ENCODE measurements around the gene WAC.
A peak's percentile ranks its signal among the peaks of the same experiment; 100 is the strongest.
"Not testable (repeated sequence)": the region's sequence is repeated elsewhere in the genome, so short reads cannot be mapped to it uniquely, and the experiment has no call there.

The WAC gene

DNA sequence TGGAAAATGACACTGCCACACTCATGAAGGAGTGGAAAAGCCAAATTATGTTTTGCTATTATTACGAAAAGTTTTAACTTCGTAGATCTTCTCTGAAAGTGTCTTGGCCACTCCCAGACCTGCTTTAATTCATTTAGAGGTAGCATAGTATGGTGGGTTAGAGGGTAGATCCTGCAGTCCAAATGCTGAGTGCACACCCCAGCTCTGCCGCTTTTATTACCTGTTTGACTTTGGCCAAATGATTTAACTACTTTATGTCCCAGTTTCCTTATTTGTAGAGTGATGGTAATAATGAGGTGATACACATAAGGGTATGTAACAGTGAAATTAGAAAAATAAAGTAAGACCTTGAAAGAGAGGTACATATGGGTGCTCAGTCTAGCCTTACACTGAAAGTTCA is 23.6 kb upstream of the WAC start:
- no peaks in the 10 kb centered on the region for H3K36me3 Mint-ChIP-seq
- no peak for DNase-seq (ENCODE audit: low spot score in 2 of 2)
- H3K4me1 Mint-ChIP-seq, result no peaks in the 10 kb centered on the region
- no peak for ATAC-seq
- H3K4me3 Mint-ChIP-seq, result no peak overlapping the region
- no peaks in the 10 kb centered on the region for H3K9me3 Mint-ChIP-seq
- H3K27ac Mint-ChIP-seq, result no peak overlapping the region

DNA sequence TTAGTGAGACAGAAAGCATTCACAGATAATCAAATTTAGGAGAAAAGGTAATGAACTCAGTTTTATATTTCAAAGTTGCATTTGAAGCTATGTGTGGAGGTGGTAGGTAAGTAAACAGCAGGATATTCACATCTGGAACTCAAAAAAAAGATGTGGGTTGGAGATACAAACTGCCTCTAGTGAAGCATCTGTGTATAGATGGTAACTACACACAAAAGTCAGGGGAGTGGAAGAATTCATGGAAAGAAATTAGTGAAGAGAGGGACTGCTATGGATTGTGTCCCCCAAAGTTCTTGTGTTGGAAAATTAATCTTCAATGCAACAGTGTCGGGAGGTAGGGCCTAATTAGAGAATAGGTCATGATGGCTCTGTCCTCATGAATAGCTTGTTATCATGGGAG is 18.3 kb upstream of the WAC start:
- peaks cover 2% of the 10 kb centered on the region for H3K9me3 Mint-ChIP-seq
- DNase-seq (ENCODE audit: low spot score in 2 of 2) (no peak), ATAC-seq (no peak)
- H3K4me3 Mint-ChIP-seq, result no peak overlapping the region
- no peak overlapping the region for H3K27ac Mint-ChIP-seq
- no peaks in the 10 kb centered on the region for H3K4me1 Mint-ChIP-seq
- no peaks in the 10 kb centered on the region for H3K36me3 Mint-ChIP-seq

DNA sequence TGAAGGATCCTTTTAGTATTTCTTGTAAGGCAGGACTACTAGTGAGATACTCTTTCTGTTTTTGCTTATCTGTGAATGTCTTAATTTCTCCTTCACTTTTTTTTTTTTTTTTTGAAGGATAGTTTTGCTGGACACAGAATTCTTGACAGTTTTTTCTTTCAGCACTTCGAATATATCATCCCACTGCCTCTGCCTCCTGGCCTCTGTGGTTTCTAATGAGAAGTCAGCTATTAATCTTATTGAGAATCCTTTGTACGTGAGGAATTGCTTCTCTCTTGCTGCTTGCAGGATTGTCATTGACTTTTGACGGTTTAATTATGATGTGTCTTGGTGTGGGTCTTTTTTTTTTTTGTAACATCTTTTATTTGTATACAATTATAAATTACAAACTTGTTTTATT is 12.6 kb upstream of the WAC start:
- peaks cover 16% of the 10 kb centered on the region for H3K9me3 Mint-ChIP-seq
- H3K27ac Mint-ChIP-seq, result no peak overlapping the region
- no peak for ATAC-seq
- H3K4me3 Mint-ChIP-seq, result no peak overlapping the region
- H3K4me1 Mint-ChIP-seq, result no peaks in the 10 kb centered on the region
- DNase-seq (ENCODE audit: low spot score in 2 of 2), result no peak
- peaks cover 13% of the 10 kb centered on the region for H3K36me3 Mint-ChIP-seq

DNA sequence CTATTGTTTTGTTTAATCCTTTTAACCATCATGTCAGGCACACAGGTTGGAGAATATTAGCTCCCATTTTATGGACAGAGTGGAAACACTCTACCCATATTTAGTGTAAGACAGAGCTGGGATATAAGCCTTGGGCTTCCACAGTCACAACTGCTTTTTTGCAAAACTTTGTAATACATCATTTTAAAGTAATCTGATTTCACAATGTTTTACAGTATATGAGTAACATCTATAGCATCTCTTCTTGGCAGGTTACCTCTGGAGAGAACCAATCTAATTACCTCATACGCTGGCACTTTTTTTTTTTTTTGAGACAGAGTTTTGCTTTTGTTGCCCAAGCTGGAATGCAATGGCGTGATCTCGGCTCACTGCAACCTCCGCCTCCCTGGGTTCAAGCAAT is 12.1 kb upstream of the WAC start:
- not testable (repeated sequence) for H3K27ac Mint-ChIP-seq; H3K4me1 Mint-ChIP-seq; DNase-seq (ENCODE audit: low spot score in 2 of 2); ATAC-seq; H3K4me3 Mint-ChIP-seq
- Mint-ChIP-seq H3K36me3 (peaks cover 13% of the 10 kb centered on the region), H3K9me3 (peaks cover 16% of the 10 kb centered on the region)

DNA sequence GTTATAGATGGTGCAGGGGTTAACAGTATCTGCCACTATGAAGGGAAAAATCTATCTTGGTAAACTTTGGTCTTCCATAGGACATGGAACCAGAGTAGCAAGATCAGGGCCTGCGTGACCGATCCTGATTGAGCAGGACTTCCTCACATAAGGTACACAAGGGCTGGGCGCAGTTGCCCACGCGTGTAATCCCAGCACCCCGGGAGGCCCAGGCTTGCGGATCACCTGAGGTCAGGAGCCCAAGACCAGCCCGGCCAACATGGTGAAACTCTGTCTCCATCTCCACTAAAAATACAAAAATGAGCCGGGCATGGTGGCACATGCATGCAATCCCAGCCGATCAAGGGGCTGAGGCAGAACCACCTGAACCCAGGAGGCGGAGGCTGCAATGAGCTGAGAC is 11.0 kb upstream of the WAC start:
- not testable (repeated sequence) for ATAC-seq; H3K4me3 Mint-ChIP-seq; DNase-seq (ENCODE audit: low spot score in 2 of 2); H3K4me1 Mint-ChIP-seq; H3K27ac Mint-ChIP-seq
- Mint-ChIP-seq H3K9me3 (peaks cover 16% of the 10 kb centered on the region), H3K36me3 (peaks cover 13% of the 10 kb centered on the region)

DNA sequence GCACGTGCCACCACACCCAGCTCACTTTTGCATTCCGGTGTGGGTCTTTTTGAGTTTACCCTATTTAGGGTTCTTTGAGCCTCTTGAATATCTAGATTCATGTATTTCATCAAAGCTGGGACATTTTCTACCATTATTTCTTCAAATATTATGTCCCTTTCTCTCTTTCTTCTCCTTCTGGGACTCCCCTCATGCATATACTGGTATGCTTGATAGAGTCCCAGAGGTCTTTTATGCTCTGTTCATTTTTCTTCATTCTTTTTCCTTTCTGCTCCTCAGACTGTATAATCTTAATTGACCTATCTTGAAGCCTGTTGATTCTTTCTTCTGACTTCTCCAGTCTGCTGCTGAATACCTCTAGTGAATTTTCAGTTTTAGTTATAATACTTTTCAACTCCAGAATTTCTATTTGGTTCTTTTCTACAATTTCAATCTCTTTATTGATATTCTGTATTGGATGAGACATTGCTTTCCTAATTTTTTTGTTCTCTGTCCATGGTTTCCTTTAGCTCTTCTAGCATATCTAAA is 9.1 kb upstream of the WAC start:
- Mint-ChIP-seq H3K4me3 (no peak overlapping the region), H3K4me1 (peaks cover 1% of the 10 kb centered on the region), H3K36me3 (peaks cover 13% of the 10 kb centered on the region), H3K9me3 (peaks cover 14% of the 10 kb centered on the region), H3K27ac (no peak overlapping the region)
- ATAC-seq (no peak), DNase-seq (ENCODE audit: low spot score in 2 of 2) (no peak)

DNA sequence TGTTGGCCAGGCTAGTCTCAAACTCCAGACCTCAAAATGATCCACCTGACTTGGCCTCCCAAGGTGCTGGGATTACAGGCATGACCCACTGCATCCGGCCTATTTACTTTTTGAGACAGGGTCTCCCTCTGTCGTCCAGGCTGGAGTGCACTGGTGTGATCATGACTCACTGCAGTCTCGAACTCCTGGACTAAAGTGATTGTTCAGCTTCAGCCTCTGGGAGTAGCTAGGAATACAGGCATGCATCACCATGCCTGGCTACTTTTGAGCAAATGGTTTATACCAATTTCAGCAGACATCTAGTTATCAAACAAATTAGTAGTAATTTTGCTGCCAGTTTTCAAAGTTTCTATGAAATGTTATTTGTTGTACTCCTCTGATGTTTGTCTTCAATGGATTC is 2.2 kb upstream of the WAC start:
- no peak for DNase-seq (ENCODE audit: low spot score in 2 of 2)
- Mint-ChIP-seq H3K4me3 (peak overlapping the region; percentile 94), H3K9me3 (no peaks in the 10 kb centered on the region), H3K4me1 (peaks cover 39% of the 10 kb centered on the region), H3K27ac (no peak overlapping the region), H3K36me3 (peaks cover 53% of the 10 kb centered on the region)
- no peak for ATAC-seq

DNA sequence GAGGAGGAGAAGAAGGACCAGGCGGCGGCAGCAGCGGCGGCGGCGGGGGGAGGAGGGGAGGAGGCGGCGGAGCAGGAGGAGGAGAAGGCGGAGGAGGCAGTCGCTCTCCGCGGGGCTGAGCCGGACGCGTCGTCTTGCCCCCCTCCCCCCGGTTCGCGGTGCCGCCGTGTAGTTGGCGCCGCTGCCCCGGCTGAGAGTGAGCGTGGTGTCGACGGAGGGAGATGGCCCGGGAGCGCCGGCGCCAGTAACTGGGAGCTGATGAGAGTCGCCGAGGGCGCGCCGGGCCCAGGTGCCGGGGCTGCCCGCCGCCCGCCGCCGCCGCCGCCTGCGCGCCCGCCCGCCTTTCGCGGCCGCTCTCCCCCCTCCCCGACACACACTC is 257 bp downstream of the WAC start:
- Mint-ChIP-seq H3K4me1 (peaks cover 49% of the 10 kb centered on the region), H3K27ac (peak overlapping the region; percentile 100), H3K9me3 (no peaks in the 10 kb centered on the region), H3K4me3 (peak overlapping the region; percentile 94), H3K36me3 (peaks cover 77% of the 10 kb centered on the region)
- ATAC-seq (no peak), DNase-seq (ENCODE audit: low spot score in 2 of 2) (no peak)

DNA sequence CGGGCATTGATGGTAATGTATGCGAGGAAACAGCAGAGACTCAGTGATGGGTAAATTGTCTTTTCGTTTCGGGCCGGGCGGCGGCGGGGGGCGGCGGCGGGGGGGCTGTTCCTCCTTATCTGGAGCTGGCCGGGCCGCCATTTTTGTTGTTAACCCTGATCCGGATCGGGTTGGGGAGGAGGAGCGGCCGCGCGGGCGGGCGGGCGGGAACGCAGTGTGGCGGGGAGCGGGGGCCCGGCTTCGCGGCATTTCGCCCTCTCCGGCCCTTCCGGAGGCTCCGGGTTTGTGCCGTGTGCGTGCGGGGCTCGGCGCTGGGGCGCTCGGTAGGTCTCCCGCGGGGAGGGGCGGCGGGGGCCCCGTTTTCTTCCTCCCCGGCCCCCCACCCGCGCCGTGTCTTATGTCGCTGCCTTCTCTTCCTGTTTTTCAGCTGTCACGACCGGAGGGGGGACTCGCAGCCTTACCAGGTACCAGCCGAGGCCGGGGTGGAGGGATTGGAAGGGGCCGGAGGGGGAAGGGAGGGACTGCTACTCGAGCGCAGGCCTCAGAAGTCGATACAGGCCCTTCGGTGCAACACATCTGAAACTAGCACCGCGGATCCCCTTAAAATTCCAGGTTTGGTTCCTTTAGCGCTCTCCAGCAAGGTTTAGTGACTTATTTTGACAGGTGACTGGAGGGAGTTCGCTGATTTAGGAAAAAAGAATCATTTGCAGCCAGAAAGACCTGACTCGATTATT is 820 bp downstream of the WAC start:
- ATAC-seq (peak; percentile 36), DNase-seq (ENCODE audit: low spot score in 2 of 2) (peak; percentile 35 to 78)
- H3K9me3 Mint-ChIP-seq, result no peaks in the 10 kb centered on the region
- peak overlapping the region; percentile 94 for H3K4me3 Mint-ChIP-seq
- H3K4me1 Mint-ChIP-seq, result peaks cover 48% of the 10 kb centered on the region
- peak overlapping the region; percentile 100 for H3K27ac Mint-ChIP-seq
- peaks cover 83% of the 10 kb centered on the region for H3K36me3 Mint-ChIP-seq

DNA sequence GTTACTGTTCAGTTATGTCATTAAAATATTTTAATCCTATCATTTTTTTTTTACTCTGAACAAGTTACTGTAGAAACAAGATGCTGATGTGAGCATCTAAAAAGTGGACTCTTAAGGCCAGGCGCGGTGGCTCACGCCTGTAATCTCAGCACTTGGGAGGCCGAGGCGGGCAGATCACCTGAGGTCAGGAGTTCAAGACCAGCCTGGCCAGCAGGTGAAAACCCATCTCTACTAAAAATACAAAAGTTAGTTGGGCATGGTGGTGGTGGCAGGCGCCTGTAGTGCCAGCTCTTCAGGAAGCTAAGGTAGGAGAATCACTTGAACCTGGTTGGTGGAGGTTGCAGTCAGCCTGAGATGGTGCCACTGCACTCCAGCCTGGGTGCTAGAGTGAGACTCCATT is 2.9 kb downstream of the WAC start:
- Mint-ChIP-seq H3K36me3 (peaks cover 98% of the 10 kb centered on the region), H3K27ac (peak overlapping the region; percentile 34), H3K9me3 (no peaks in the 10 kb centered on the region), H3K4me1 (peaks cover 39% of the 10 kb centered on the region), H3K4me3 (peak overlapping the region; percentile 94)
- DNase-seq (ENCODE audit: low spot score in 2 of 2) (no peak), ATAC-seq (no peak)

DNA sequence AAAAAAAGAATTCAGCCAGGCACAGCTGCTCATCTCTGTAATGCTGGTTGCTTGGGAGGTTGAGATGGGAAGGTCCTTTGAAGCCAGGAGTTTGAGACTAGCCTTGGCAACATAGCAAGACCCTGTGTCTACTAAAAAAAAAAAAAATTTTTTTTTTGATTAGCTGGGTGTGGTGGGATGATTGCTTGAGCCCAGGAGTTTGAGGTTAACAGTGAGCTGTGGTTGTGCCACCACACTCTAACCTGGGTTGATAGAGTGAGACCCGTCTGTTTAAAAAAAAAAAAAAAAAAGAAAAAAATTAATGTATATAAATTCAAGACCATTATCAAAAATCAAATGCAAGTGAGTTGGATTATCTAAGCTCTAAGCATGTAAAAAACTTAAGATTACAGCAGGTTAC is 5.7 kb downstream of the WAC start:
- no peak overlapping the region for H3K27ac Mint-ChIP-seq
- H3K9me3 Mint-ChIP-seq, result no peaks in the 10 kb centered on the region
- peaks cover 47% of the 10 kb centered on the region for H3K4me1 Mint-ChIP-seq
- no peak for DNase-seq (ENCODE audit: low spot score in 2 of 2)
- peaks cover 100% of the 10 kb centered on the region for H3K36me3 Mint-ChIP-seq
- ATAC-seq, result no peak
- no peak overlapping the region for H3K4me3 Mint-ChIP-seq

DNA sequence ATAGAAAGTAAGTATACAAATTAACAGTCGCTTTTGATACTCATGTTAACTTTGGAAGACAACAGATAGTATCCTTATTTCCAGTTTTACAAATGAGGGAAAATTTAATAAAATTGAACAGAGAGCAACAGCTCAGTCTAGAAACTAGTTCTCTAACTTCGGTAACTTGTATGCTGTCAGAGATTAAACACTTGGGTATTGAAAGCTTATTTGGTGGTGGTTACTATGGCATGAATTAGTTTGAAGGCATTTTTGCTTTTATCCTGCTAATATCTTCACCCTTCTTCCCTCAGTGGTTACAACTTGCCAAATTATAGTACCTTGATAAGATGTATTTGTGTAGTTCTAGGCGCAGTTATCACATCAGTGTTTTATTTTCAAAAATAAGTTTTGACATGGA is 7.2 kb downstream of the WAC start:
- no peak for DNase-seq (ENCODE audit: low spot score in 2 of 2)
- Mint-ChIP-seq H3K27ac (no peak overlapping the region), H3K36me3 (peaks cover 100% of the 10 kb centered on the region), H3K4me1 (peaks cover 51% of the 10 kb centered on the region), H3K4me3 (no peak overlapping the region), H3K9me3 (no peaks in the 10 kb centered on the region)
- ATAC-seq, result no peak

DNA sequence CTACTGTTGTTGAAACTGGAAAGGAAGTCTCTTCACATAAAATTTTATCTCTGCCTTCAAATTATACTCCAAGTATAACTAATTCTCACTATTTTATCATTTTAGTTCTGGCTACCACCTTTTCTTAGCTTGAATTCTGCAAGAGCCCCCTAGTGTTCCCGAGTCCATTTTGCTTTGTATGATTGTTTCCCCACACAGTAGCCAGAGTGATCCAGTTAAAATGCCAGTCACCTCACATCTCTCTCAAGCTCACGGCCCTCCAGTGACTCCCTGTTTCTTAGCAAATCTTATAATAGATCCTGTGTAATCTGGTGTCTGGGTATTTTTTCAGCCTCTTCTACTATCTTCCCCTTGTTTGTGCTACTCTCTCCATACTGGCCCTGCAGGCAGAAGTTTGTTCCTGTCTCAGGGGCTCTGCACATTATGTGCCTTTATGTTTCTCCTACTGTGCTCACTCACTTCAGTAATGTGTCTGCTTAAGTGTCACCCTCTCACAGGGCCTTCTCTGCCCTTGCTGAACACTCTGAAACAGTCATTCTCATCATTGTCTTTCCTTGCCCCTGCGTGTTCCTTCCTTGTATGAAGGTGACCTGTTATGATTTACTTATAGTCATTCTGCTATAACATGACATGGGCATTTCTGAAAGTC is 8.9 kb downstream of the WAC start:
- Mint-ChIP-seq H3K36me3 (peaks cover 99% of the 10 kb centered on the region), H3K9me3 (no peaks in the 10 kb centered on the region), H3K4me1 (peaks cover 44% of the 10 kb centered on the region), H3K4me3 (no peak overlapping the region), H3K27ac (peak overlapping the region; percentile 1)
- peak; percentile 44 for ATAC-seq
- no peak for DNase-seq (ENCODE audit: low spot score in 2 of 2)

DNA sequence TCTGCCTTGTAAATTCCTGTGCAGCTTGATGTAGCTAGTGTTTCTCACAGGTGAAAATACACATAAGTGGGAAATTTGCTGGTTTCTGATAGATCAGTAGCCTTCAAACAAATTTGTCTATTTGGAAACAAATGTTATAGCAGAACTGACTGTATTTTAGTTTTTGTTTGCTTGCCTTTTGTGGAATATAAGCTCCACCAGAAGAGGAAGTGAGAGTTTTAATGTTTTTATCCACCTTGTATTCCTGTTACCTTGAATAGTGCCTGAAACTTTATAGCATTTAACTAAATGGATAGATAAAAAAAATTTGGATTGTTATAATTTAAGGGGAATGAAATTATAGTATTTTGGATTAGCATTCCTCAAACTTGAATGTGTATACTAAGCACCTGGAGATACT is 9.8 kb downstream of the WAC start:
- H3K36me3 Mint-ChIP-seq, result peaks cover 99% of the 10 kb centered on the region
- no peak overlapping the region for H3K4me3 Mint-ChIP-seq
- ATAC-seq (no peak), DNase-seq (ENCODE audit: low spot score in 2 of 2) (no peak)
- H3K27ac Mint-ChIP-seq, result peak overlapping the region; percentile 1
- peaks cover 41% of the 10 kb centered on the region for H3K4me1 Mint-ChIP-seq
- H3K9me3 Mint-ChIP-seq, result no peaks in the 10 kb centered on the region

DNA sequence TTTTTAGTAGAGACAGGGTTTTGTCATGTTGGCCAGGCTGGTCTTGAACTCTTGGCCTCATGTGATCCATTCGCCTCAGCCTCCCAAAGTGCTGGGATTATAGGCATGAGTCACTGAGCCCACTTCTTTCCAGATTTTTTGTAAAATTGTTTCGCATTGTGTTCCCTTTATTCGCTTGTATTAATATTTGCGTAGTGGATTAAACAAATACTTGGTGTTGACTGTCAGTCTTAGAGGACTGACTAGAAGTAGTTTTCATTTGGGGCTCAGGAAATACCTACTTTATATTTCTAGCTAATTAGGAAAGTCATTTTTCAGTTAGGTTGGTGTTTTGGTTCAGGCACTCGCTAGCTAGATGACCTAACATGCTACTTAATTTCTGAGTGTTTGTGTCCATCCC is 11.1 kb downstream of the WAC start:
- ATAC-seq, result no peak
- Mint-ChIP-seq H3K36me3 (peaks cover 99% of the 10 kb centered on the region), H3K4me3 (no peak overlapping the region), H3K4me1 (peaks cover 52% of the 10 kb centered on the region), H3K27ac (peak overlapping the region; percentile 45), H3K9me3 (no peaks in the 10 kb centered on the region)
- DNase-seq (ENCODE audit: low spot score in 2 of 2), result no peak

DNA sequence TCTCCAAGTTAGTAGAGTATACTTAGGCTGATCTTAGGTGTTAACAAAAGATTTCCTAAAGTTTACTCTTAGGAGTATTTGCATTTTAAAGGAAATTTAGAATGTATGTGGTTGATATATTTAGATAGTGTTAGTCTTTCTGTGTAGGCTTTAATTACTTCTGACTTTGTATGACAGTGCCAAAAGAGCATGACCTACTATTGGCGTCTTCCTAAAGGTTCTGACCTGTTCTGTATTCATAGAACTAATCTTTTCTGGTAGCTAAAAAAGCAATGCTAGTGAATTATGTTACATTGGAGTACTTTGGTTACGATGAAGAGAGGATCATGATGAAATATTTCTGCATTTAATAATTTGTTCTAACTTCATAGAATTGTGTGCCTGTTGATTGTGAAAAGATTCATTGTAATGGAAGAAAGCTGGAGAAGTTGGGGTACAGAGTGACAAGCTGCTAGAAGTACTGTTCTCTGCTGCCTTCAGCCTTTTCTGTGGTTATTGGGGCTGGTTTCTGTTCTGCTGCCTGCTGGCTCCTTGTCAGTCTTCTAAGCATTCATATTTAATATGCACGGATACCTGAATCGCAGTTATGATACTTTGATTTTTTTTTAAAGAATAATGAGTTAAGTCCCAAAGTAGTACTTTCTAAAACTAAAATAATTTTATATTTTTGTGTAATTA is 13.2 kb downstream of the WAC start:
- Mint-ChIP-seq H3K4me1 (peaks cover 61% of the 10 kb centered on the region), H3K27ac (peak overlapping the region; percentile 51), H3K9me3 (no peaks in the 10 kb centered on the region), H3K36me3 (peaks cover 99% of the 10 kb centered on the region), H3K4me3 (no peak overlapping the region)
- ATAC-seq (no peak), DNase-seq (ENCODE audit: low spot score in 2 of 2) (no peak)

Data from stimulated activated effector memory CD8-positive, alpha-beta T cell treated with anti-CD3 and anti-CD28 coated beads, Interleukin-12 subunit alpha, Interleukin-12 subunit beta, amount 100 ng/mL, for 72 hours (primary cell).